Skeletal muscle tissue (tissue), 4 donors: ENCODE results near the gene CANT1. TPM values are rescaled to one million over a fixed set of nuclear protein-coding genes. Genes with fewer than 3 reads are reported as not detected.
A peak's percentile ranks its signal among the peaks of the same experiment; 100 is the strongest.

Source experiments
- H3K27ac ChIP-seq: one replicate; pipeline ENCODE4 v1.7.0; 2013; ENCODE audit warnings: mild to moderate bottlenecking, low read depth, low read length, inconsistent platforms
- H3K27me3 ChIP-seq, 3 donors: one replicate each; pipeline ENCODE4 v1.7.0; 2013; ENCODE audit warnings: low read length in 3 of 3; ENCODE audit not compliant: control insufficient read depth in 3 of 3, insufficient read depth in 3 of 3
- H3K36me3 ChIP-seq, 3 donors: one replicate each; pipeline ENCODE4 v1.7.0; 2013; ENCODE audit warnings: low read length in 3 of 3; ENCODE audit not compliant: control insufficient read depth in 3 of 3, insufficient read depth in 3 of 3
- H3K4me1 ChIP-seq, 3 donors: one replicate each; pipeline ENCODE4 v1.7.0; 2013; ENCODE audit warnings: low read length in 3 of 3, mild to moderate bottlenecking in 3 of 3; ENCODE audit not compliant: control insufficient read depth in 3 of 3, insufficient read depth in 3 of 3
- H3K4me3 ChIP-seq, 3 donors: one replicate each; pipeline ENCODE4 v1.7.0; 2013; ENCODE audit warnings: low read length in 3 of 3
- H3K9ac ChIP-seq, 3 donors: one replicate each; pipeline ENCODE4 v1.7.0; 2013; ENCODE audit warnings: low read length in 3 of 3, mild to moderate bottlenecking in 3 of 3, moderate library complexity in 2 of 3, low read depth in 1 of 3
- H3K9me3 ChIP-seq, 3 donors: one replicate each; pipeline ENCODE4 v1.7.0; 2013; ENCODE audit warnings: low read length in 3 of 3; ENCODE audit not compliant: control insufficient read depth in 3 of 3
- total RNA-seq: library from RNA; depleted of rRNA; stranded (reverse); fragments of >200 nt; gene quantifications from one replicate; pipeline ENCODE4 v1.2.3, GENCODE V29; 2014
- donor health status: Osteomylitis.

CANT1 gene
- total RNA-seq, 1 donor from 2014 or later = 21.9 TPM

GRCh38 chr17:78995761-78996451 lies 13.7 kb downstream of the CANT1 start:
- Histone ChIP-seq H3K4me1 (peaks cover 22 to 28% (median 25%) of the 10 kb centered on the region in 3 donors), H3K36me3 (peaks cover 35 to 43% (median 40%) of the 10 kb centered on the region in 3 donors), H3K27ac (no peak overlapping the region), H3K9me3 (no peaks in the 10 kb centered on the region), H3K9ac (peak overlapping the region in 2 of 3 donors; percentile 29 to 60), H3K27me3 (no peaks in the 10 kb centered on the region), H3K4me3 (no peak overlapping the region)

- no peaks in the 10 kb centered on the region for H3K9me3 ChIP-seq
- H3K36me3 ChIP-seq = peaks cover 35 to 50% (median 46%) of the 10 kb centered on the region in 3 donors
- no peak overlapping the region for H3K27ac ChIP-seq
- H3K4me3 ChIP-seq = no peak overlapping the region
- H3K9ac ChIP-seq = no peak overlapping the region
- H3K27me3 ChIP-seq = no peaks in the 10 kb centered on the region
- H3K4me1 ChIP-seq = peaks cover 22 to 28% (median 25%) of the 10 kb centered on the region in 3 donors
Observed at GRCh38 chr17:78995022-78995760, 14.4 kb downstream of the CANT1 start.

GRCh38 chr17:78993981-78994671 lies 15.4 kb downstream of the CANT1 start:
- Histone ChIP-seq H3K4me1 (peaks cover 22 to 27% (median 25%) of the 10 kb centered on the region in 3 donors), H3K4me3 (no peak overlapping the region), H3K27me3 (no peaks in the 10 kb centered on the region), H3K9ac (no peak overlapping the region), H3K36me3 (peaks cover 35 to 50% (median 46%) of the 10 kb centered on the region in 3 donors), H3K9me3 (no peaks in the 10 kb centered on the region), H3K27ac (no peak overlapping the region)

- Histone ChIP-seq H3K27me3 (no peaks in the 10 kb centered on the region), H3K4me1 (peaks cover 15 to 20% (median 18%) of the 10 kb centered on the region in 3 donors), H3K9me3 (no peaks in the 10 kb centered on the region), H3K4me3 (no peak overlapping the region), H3K27ac (no peak overlapping the region), H3K9ac (no peak overlapping the region), H3K36me3 (peaks cover 35 to 50% (median 46%) of the 10 kb centered on the region in 3 donors)
Observed at GRCh38 chr17:78993241-78993956, 16.2 kb downstream of the CANT1 start.

- peaks cover 33 to 50% (median 44%) of the 10 kb centered on the region in 3 donors for H3K36me3 ChIP-seq
- no peaks in the 10 kb centered on the region for H3K27me3 ChIP-seq
- H3K9ac ChIP-seq = no peak overlapping the region
- no peak overlapping the region for H3K4me3 ChIP-seq
- H3K4me1 ChIP-seq = peaks cover 13 to 19% (median 18%) of the 10 kb centered on the region in 3 donors
- H3K27ac ChIP-seq = no peak overlapping the region
- H3K9me3 ChIP-seq = no peaks in the 10 kb centered on the region
Observed at GRCh38 chr17:78992542-78993212, 16.9 kb downstream of the CANT1 start.

GRCh38 chr17:78991906-78992532 lies 17.5 kb downstream of the CANT1 start:
- no peaks in the 10 kb centered on the region for H3K27me3 ChIP-seq
- no peak overlapping the region for H3K9ac ChIP-seq
- H3K4me3 ChIP-seq = no peak overlapping the region
- H3K27ac ChIP-seq = no peak overlapping the region
- H3K9me3 ChIP-seq = no peaks in the 10 kb centered on the region
- H3K4me1 ChIP-seq = peaks cover 16 to 21% (median 18%) of the 10 kb centered on the region in 3 donors
- H3K36me3 ChIP-seq = peaks cover 28 to 49% (median 44%) of the 10 kb centered on the region in 3 donors

GRCh38 chr17:78991017-78991738 lies 18.4 kb downstream of the CANT1 start:
- Histone ChIP-seq H3K9ac (no peak overlapping the region), H3K4me1 (peaks cover 14 to 17% (median 16%) of the 10 kb centered on the region in 3 donors), H3K27me3 (no peaks in the 10 kb centered on the region), H3K4me3 (no peak overlapping the region), H3K9me3 (no peaks in the 10 kb centered on the region), H3K36me3 (peaks cover 21 to 42% (median 37%) of the 10 kb centered on the region in 3 donors), H3K27ac (no peak overlapping the region)

- no peak overlapping the region for H3K4me3 ChIP-seq
- peaks cover 21 to 35% (median 32%) of the 10 kb centered on the region in 3 donors for H3K36me3 ChIP-seq
- no peaks in the 10 kb centered on the region for H3K27me3 ChIP-seq
- no peak overlapping the region for H3K9ac ChIP-seq
- no peak overlapping the region for H3K27ac ChIP-seq
- no peaks in the 10 kb centered on the region for H3K9me3 ChIP-seq
- peaks cover 10 to 14% (median 12%) of the 10 kb centered on the region in 3 donors for H3K4me1 ChIP-seq
Observed at GRCh38 chr17:78990349-78991016, 19.1 kb downstream of the CANT1 start.
